Measurements from ENCODE around the gene BCL11A. TPM values are rescaled to one million over a fixed set of nuclear protein-coding genes. Genes with fewer than 3 reads are reported as not detected.

Gene BCL11A
- total RNA-seq, 6 donors from 2014 or later = 2.7 to 12.7 (median 5.4) TPM

DNA sequence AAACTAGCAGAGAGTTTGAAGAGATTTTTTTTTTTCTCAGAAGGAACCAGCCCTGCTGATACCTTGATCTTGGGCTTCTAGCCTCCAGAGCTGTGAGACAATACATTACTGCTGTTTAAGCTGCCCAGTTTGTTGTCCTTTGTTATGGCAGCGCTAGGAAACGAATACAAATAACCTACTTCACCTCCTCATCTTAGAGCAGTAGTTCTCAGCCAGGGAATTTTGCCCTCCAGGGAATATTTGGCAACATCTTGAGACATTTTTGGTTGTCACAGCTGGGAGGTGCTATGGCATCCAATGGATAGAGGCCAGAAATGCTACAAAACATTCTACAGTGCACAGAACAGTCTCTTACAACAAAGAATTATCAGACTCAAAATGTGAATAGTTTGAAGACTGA is 43.9 kb upstream of the BCL11A start:
- ATAC-seq (ENCODE audit: low FRiP score in 2 of 2) = no peak
- 63 to 79% methylated on average over 2 of the region's 2 CpGs for WGBS, 2 donors

DNA sequence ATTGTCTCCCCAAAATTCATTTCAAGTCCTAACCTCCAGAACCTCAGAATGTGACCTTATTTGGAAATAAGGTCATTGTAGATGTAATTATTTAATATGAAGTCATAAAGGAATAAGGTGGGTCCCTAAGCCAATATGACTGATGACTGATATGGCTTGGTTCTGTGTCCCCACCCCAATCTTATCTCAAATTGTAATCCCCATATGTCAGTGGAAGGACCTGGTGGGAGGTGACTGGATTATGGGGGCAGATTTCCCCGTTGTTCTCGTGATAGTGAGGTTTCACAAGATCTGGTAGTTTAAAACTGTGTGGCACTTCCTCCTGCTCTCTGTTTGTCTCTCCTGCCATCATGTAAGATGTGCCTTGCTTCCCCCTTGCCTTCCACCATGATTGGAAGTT is 43.0 kb upstream of the BCL11A start:
- 61 to 64% methylated on average over 2 of the region's 2 CpGs for WGBS, 2 donors
- no peak for ATAC-seq (ENCODE audit: low FRiP score in 2 of 2)
- H3K27me3 ChIP-seq = no peaks in the 10 kb centered on the region

More for the DNA sequence above, 43.9 kb upstream of the BCL11A start:
- DNase-seq = no peak
- Histone ChIP-seq H3K36me3 (no peaks in the 10 kb centered on the region), H3K27ac (no peak overlapping the region), H3K27me3 (no peaks in the 10 kb centered on the region), H3K4me1 (no peaks in the 10 kb centered on the region), H3K9me3 (peaks cover 3 to 6% (median 5%) of the 10 kb centered on the region in 4 donors), H3K4me3 (no peak overlapping the region)
- TF ChIP-seq POLR2AphosphoS5 (IDR thresholded peaks at IDR 0.05) (no peak), POLR2A (IDR thresholded peaks at IDR 0.05) (no peak), EP300 (IDR thresholded peaks at IDR 0.05) (no peak)
- TF ChIP-seq, protein P1, sequence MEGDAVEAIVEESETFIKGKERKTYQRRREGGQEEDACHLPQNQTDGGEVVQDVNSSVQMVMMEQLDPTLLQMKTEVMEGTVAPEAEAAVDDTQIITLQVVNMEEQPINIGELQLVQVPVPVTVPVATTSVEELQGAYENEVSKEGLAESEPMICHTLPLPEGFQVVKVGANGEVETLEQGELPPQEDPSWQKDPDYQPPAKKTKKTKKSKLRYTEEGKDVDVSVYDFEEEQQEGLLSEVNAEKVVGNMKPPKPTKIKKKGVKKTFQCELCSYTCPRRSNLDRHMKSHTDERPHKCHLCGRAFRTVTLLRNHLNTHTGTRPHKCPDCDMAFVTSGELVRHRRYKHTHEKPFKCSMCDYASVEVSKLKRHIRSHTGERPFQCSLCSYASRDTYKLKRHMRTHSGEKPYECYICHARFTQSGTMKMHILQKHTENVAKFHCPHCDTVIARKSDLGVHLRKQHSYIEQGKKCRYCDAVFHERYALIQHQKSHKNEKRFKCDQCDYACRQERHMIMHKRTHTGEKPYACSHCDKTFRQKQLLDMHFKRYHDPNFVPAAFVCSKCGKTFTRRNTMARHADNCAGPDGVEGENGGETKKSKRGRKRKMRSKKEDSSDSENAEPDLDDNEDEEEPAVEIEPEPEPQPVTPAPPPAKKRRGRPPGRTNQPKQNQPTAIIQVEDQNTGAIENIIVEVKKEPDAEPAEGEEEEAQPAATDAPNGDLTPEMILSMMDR (IDR thresholded peaks at IDR 0.05) = no peak

DNA sequence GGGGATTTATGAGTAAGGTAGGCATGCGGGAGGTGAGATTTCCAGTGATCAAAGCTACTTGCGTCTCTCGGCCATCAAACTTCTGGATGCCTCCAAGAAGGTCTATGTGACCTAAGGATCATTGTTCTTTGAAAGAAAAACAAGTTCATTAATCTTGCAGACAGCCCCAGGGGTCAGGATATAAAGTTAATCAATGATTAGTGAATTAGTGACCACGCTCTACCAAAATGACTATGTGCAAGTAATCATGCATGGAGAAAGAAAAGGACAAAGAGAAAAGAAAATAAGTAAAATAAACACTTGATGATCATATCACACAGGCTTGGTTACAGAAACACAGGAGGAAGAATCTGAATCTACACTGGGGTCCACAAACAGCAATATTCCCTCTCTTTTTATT is 42.5 kb upstream of the BCL11A start:
- WGBS, 2 donors = 84 to 89% methylated on average over 4 of the region's 4 CpGs
- ATAC-seq (ENCODE audit: low FRiP score in 2 of 2) = no peak
- no peak for DNase-seq
- Histone ChIP-seq H3K36me3 (no peaks in the 10 kb centered on the region), H3K27me3 (no peaks in the 10 kb centered on the region), H3K4me1 (no peaks in the 10 kb centered on the region), H3K9me3 (peaks cover 5 to 13% (median 7%) of the 10 kb centered on the region in 4 donors), H3K27ac (no peak overlapping the region), H3K4me3 (no peak overlapping the region)
- TF ChIP-seq EP300 (IDR thresholded peaks at IDR 0.05) (no peak), POLR2A (IDR thresholded peaks at IDR 0.05) (no peak), POLR2AphosphoS5 (IDR thresholded peaks at IDR 0.05) (no peak)
- TF ChIP-seq, protein P1 (IDR thresholded peaks at IDR 0.05) = no peak

More for the DNA sequence above, 43.0 kb upstream of the BCL11A start:
- DNase-seq = no peak
- Histone ChIP-seq H3K9me3 (peaks cover 5 to 13% (median 7%) of the 10 kb centered on the region in 4 donors), H3K4me3 (no peak overlapping the region), H3K27ac (no peak overlapping the region), H3K36me3 (no peaks in the 10 kb centered on the region), H3K4me1 (no peaks in the 10 kb centered on the region)
- TF ChIP-seq, protein P1 (IDR thresholded peaks at IDR 0.05) = no peak
- no peak for TF ChIP-seq POLR2A (IDR thresholded peaks at IDR 0.05)
- no peak for TF ChIP-seq POLR2AphosphoS5 (IDR thresholded peaks at IDR 0.05)
- TF ChIP-seq EP300 (IDR thresholded peaks at IDR 0.05) = no peak

DNA sequence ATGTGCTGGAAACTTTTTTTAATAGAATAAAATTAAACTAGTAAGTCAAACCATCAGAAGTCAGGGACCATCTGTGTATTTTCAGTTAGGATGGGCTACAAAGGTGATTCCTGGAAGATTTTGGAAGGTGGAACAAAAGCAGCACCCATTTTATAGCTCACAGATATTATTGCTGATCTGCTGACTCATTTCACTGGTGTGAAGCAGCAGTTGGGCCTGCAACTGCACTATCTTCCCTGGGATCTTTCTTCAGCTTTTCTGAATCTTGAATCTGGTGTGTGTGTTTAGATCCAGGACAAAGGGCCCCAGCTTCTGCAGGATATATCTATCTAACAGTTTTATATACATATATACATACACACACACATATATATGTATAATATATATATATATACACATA is 35.6 kb upstream of the BCL11A start:
- Histone ChIP-seq H3K4me1 (no peaks in the 10 kb centered on the region), H3K27me3 (no peaks in the 10 kb centered on the region), H3K9me3 (peaks cover 5 to 13% (median 7%) of the 10 kb centered on the region in 4 donors), H3K27ac (no peak overlapping the region), H3K4me3 (no peak overlapping the region), H3K36me3 (no peaks in the 10 kb centered on the region)
- ATAC-seq (ENCODE audit: low FRiP score in 2 of 2) = no peak
- DNase-seq = no peak
- TF ChIP-seq POLR2A (IDR thresholded peaks at IDR 0.05) (no peak), EP300 (IDR thresholded peaks at IDR 0.05) (no peak)

DNA sequence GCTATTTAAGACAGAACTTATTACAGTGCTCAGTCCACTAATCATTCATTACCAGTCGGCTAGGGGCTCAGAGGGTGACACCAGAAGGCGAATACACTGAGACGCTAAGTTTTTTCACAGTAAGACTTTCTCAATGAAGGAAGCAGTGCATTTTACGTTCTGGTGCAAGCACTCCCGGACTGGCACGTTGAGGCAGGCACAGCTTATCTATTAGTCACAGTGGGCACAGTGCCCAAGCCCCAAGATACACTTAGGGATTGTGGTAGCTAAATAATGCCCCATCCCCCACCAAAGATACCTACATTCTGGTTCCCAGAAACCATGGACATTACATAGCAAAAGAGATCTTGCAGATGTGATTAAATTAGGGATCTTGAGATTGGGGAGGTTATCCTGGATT is 32.6 kb upstream of the BCL11A start:
- ATAC-seq (ENCODE audit: low FRiP score in 2 of 2) (no peak), DNase-seq (no peak)
- Histone ChIP-seq H3K27ac (no peak overlapping the region), H3K27me3 (peaks cover 0 to 2% (median 0%) of the 10 kb centered on the region in 4 donors), H3K36me3 (no peaks in the 10 kb centered on the region), H3K4me3 (no peak overlapping the region), H3K9me3 (no peaks in the 10 kb centered on the region), H3K4me1 (peaks cover 8 to 9% (median 8%) of the 10 kb centered on the region in 4 donors)
- WGBS, 2 donors = 68 to 82% methylated on average over 6 of the region's 6 CpGs
- no peak for TF ChIP-seq POLR2AphosphoS5 (IDR thresholded peaks at IDR 0.05)
- TF ChIP-seq EP300 (IDR thresholded peaks at IDR 0.05) = no peak
- TF ChIP-seq POLR2A (IDR thresholded peaks at IDR 0.05) = no peak
- TF ChIP-seq, protein P1 (IDR thresholded peaks at IDR 0.05) = no peak

Data from upper lobe of left lung (tissue), 6 donors.